NOMO-1 treated with dmso at 0.1 percent for 144 hours (cell line): ENCODE data around the gene PRG3.

ENCODE experiments used
- DNase-seq: peaks from one replicate; lab custom pipeline; 2025; ENCODE audit not compliant: unreplicated experiment; lab: John Stamatoyannopoulos, UW

The PRG3 gene

DNA sequence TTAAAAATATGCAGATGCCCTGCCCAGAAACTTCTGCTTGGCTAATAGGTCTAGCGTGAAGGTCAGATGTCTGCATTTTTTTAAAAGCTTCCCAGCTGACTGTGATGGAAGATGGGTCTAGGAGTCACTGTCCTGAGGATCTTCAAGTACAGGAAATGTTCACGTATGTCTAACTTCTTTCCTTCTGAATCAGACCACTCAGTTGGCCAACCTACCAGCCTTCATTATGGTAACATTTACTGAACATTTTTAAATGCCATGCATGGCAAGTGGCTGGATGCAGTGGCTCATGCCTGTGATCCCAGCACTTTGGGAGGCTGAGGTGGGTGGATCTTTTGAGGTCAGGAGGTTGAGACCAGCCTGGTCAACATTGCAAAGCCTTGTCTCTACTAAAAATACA, 10.6 kb upstream of the PRG3 start:
- no peak for DNase-seq

DNA sequence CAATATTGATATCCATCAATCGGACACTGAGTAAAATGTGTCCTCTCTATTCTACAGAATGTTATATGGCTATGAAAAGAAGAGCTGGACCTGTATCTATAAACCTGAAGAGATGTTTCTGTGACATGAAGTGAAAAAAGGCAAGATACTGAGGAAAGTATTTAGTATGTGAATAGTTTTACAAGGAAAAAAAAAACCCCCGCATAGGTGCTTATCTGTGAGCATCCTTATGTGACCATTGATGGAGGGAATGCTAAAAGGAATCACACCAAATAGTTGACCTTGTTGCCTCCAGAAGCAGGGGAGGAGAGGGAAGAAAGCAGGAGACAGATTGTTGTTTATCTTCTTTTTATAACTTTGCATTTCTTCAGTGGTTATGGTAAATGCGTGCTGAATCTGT, 10.2 kb upstream of the PRG3 start:
- DNase-seq: no peak

DNA sequence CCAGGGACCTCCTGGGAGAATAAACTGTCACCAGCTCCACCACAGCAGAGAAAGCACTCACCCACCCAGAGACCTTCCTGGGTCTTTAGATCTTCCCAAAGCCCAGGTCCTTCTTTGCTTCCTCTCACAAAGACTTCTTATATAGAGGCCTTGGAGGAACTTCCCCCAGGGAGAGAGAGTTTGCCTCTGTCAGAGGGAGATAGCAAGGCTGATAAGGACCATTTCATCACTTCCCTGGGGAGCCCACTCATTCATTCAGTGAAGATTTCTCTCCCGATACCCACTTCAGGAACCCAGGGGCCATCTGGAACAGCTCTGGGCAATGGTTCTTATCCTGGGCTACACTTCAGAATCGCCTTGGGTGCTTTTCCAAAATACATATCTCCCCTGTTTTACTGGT, 9.6 kb upstream of the PRG3 start, which contains the start of gene PRG2:
TSS of gene PRG2 (minus strand) at position 116 of the 400 bp plus-strand sequence. CDS start 706 bp downstream, outside the sequence.
- no peak for DNase-seq

DNA sequence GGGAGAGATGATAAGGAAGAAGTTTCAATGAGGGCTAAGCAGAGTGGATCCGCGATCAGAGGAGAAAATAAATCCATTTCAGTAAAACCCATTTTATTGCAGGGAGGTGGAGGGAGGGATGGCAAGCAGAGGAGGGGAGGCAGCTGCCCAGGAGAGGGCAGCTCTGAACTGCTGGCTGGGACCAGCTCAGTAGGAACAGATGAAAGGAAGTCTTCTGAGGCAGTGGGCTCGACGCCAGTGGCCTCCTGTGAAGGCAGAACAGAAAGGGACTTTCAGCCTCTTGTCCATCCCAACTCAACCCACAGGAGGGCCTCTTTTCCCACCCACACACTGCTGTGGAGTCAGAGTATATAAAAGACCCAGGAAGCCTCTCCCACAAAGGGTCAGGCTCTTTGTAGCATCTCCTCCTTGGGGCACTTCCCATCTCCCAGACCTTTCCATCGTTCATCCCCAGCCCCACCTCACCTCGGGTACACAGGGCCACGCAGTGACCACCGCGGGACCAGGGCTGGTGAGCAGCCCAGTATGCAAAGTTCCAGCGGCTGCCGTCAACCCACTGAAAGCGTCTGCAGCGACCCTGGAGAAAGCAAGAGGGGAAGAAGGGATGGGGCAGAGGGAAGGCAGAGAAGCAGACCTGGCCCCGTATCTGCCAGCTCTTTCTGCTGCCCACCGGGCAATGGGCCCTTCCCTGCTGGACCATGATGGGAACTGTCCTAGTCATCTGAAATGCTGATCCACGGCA, 6.5 kb upstream of the PRG3 start:
- DNase-seq: no peak

DNA sequence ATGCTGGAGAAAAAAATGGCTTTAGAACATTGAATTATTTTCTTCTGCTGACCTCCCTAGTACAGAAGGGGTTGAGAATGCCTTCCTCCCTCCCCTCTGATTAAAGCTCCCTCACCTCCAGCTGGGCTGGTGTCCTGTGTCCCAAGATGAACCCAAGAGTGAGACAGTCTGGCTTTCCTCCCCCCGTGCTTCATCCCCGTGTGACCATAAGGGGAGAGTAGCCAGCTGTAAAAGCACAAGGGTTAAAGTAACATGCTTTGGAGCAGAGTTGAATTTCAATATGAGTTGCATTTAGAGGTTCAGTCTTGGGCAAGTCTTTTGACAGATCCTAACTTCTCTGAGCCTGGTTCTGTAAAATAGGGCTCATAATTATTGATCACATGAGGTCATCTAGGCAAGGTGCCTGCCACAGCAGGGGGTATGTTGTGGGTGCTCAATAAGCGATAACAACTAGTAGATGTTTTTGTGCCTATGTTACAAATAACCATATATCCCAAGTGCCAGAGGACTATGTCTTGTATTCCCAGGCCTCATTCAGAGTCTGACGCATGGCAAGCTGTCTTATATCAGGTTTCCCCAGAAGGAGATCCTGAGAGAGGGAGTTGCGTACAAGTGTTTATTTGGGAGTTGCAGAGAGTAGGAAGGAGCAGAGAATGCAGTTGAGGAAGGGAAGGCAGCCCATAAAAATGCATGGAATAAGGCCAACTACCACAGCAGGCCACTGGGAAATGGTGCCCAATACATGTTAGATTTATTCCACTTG, 5.4 kb upstream of the PRG3 start:
- DNase-seq: no peak

DNA sequence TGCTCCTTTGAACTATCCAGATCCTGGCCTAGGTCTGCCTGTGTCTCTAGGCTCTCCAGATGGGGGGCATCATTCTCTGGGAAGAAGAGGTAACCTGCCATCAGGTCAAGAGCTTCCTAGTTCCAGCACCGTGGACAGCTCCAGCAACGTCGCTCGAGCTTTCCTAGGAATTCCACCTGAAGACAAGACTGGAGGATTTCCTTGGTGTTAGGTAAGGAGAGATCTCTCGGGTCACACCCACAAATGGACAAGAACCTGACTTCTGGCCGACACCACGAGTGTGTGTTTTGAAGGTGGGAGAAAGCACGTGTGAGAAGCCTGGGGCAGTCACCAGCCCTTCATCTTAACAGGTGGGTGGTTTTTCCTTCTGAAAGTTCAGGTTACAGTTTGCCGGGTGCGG, 1.2 kb downstream of the PRG3 start:
- DNase-seq: no peak

DNA sequence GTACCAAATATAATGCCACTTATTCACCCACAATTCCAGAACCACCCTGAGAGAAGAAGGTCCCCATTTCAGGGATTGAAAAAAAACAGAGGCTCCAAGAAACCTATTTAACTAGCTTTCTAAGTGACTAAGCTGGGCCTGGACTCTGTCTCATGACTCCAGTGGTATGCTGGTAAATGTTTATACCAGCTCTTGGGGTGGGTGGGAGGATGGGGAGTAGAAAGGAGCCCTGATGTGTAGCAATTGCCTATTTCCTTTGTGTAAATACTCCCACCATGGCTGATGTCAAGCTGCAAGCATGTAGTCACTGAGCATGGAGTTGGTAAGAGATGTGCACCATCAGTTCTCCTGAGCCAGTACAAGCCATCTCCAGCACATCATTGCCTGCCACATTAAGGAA, 2.8 kb downstream of the PRG3 start:
- DNase-seq: no peak

DNA sequence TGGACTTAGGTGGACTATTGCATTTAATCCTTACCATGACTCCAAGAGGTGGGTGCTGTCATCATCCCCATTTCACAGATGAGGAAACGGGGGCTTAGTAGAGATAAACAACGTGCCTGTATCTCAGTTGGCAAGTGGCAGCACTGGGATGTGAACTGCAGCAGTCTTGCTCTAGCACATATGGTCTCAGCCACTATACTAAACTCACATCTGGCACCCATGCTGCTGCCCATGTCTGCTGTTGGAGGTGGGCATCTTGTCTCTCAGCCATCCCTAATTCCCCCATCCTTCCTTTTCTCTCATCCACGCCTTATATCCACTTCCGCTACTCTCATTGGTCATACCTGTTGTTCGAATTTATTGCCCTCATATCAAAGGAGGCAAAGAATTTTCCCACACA, 3.8 kb downstream of the PRG3 start:
- no peak for DNase-seq

DNA sequence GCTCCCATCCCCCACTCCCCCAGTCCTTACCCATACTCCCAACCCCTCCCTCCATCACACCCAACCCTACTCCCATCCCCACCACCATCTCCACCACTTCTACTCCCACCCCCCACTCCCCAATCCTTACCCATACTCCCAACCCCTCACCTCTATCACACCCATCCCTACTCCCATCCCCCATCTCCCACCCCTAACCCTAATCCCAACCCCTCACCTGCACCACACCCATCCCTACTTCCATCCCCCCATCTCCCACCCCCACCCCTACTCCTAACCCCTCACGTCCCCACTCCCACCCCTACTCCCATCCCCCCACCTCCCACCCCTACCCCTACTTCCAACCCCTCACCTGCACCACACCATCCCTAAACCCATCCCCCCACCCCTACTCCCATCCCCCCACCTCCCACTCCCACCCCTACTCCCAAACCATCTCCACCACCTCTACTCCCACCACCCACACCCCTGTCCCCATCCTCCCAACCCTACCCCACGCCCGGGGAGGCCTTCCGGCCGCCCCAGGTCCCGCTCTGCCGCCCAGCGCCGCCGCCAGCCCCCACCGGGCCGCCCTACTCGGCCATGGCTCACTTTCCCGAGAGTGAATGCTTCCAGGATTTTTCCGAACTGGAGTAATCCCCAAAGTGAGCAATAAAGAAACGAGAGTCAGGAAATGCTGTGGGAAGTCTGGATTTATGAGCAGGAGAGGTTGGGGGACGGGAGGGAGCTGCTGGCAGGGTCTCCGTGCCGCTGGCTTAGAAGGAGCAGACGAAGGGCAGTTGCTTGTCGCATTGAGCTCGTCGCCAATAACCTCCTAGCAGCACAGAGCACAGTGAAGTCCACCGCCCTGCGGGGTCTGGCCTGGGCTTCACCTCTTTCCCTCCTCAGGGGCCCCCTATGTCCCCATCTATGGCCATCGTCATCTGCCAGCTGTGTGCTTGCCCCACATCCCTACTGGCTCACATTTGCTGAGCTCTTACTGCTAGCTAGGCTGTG, 4.6 kb downstream of the PRG3 start:
- no peak for DNase-seq

DNA sequence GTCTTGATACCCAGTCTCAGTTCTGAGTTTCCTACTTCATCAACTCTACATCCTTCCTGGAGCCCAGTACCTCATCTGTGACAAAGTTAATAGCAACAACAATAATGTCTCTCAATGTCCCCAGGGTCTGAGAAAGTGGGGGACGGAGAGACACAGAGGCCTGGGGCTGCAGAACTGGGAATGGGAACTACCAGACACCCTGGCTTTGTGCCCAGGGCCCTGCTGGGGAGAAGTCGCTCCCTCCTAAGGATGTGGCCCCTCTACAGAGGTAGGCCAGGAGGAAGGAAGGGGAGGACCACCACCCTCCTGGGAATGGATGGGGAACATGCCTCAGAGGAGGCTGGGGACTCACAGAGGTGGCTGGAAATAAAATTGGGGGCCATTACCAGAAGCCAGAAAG, 5.5 kb downstream of the PRG3 start:
- DNase-seq: no peak

DNA sequence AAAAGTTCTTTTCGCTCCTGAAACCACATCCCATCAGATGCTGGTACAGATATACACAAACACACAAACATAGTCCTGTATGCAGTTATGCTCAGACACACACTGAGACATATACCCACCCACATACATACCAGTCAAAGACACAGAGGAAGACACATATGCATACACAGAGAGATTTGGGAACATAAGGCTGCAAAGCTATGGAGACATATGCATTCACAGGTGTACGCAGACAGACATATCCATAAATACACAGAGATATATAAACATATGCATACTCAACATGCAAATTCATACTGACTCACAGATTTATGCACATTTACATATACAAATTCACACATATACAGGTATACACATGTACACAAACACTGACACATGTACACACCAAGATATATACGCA, 6.0 kb downstream of the PRG3 start:
- DNase-seq: no peak

DNA sequence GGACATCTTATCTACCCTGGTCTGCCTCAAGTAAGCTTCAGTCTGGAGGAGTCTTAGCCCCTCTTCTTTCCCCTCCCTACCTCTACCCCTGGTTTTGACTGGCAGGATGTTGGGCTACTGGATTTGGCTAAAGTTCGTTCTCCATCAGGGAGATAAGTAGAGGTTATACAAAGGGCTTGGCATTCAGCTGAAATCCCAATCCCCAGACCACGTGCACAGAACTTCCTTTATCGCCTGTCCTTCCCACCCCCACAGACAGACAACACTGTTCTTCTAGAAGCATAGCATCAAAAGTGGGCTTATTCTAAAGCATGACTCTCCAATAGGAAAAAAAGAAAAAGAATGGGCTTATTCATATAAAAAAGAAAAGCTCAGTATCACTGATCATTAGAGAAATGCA, 7.8 kb downstream of the PRG3 start:
- no peak for DNase-seq

DNA sequence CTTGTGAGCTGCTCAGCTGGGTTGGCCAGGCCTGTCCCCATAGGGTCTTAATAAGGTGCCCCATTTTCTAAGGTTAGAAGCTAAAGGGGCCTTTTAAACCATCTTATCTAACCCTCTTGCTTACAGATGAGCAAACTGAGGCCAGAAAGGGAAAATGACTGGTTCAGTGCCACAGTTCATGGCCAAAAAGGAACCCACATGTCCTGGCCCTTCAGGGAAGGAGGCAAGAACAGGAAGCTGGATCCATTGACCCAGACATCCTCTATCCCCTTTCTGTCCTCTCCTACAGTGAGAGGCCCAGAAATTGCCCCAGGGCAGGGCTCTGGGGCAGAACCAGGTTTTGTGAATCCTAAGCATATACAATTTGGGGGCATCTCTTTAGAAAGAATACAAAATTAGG, 10.0 kb downstream of the PRG3 start:
- no peak for DNase-seq

DNA sequence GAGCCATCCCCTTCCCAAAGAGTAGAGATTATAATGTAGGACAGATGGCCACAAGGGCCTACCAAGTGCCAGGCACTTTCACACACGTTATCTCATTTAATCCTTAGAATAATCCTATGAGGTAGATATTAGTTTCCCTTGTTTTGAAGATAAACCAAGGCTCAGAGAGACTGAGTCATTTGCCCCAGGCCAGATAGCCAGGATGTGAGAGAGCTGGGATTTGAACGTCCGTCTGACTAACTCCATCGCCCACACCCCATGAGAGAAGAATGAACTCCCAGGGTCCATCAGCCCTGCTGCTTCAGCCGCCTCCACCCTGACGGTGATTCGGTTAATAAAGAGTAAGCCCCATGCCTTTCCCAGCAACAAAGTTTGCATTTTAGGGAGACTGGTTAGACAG, 10.7 kb downstream of the PRG3 start:
- DNase-seq: no peak

DNA sequence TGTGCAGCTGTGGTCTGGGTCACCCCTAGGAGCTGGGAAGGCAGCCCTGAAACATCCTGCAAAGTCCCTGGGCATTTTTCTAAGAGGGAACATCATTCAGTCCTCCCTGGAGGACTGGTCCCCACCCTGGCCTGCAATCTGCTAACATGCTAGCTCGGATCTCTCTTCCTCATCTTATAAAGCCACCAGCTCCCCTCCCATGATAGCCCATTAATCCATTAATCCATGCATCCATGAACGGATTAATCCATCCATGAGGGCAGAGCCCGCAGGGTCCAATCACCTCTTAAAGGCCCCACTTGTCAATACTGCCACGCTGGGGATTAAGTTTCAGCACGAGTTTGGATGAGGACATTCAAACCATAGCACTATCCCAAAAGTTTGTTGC, 12.1 kb downstream of the PRG3 start:
- no peak for DNase-seq

DNA sequence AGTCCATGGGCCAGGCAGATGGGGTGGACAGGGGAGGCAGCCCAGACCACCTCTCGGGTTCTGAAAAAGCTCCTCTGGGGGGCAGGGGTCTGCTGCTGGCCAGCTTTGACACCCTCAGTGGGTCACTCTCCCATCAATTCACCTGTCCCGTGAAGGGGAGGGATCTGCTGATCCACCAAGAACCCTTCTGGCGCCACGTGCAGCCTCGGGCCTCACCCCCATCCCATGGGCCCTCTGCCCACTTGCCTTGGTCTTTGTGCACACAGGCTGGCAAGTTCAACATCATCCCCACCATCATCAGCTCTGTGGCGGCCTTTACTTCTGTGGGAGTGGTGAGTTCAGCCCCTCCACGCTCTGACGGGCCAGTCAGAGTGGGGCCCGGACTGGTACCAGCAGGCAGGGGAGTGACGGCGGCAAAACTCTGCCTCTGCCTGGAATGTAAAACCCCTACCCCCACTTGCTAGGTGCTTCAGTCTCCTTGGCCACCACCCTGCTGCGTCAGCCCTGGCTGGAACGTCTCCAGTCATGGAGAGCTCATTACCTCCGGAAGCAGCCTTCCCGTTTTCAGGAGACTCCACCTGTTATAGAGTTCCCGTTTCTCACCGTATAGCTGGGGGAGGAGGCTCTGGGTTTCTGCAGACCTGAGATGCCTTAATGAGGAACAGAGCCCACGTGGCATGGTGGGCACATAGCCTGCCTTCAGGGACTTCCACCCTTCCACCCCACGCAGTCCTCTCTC, 12.7 kb downstream of the PRG3 start:
- no peak for DNase-seq

DNA sequence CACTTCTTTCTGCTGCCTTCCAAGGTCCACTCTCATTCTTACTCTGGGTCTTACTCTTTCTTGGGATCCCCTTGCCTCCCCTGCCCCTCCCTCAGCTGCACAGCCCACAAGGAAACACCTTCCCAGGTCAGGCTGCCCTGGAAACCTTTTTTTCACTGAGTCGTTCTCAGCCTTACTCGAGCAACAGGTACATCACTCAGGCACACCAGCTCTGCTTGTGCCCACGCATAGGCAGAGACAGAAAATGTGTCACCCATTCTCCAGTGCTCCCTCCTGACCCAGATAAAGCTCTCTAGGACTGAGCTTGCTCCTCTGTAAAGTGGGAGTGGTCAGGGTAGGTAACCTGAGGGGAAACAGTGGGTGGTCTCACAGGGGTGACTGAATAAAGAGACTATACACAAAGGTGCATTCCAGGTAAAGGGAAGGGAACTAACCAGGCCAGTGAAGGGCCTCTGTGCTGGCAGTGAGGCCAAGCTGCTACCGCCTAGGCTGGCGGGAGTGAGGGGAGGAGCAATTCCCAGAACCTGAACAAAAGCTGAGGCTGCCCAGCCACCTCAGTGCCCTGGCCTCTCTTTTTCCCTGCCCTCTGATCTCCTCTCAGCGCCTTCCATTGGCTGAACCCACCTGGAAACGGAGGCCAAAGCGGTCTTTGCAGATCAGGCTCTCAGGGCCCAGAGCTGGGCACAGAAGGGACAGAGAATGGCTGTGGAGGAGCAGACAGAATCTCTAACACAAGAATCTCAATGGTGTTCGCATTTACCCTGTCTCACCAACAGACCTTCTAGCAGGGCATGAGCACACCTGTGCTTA, 15.9 kb downstream of the PRG3 start:
- DNase-seq: no peak

DNA sequence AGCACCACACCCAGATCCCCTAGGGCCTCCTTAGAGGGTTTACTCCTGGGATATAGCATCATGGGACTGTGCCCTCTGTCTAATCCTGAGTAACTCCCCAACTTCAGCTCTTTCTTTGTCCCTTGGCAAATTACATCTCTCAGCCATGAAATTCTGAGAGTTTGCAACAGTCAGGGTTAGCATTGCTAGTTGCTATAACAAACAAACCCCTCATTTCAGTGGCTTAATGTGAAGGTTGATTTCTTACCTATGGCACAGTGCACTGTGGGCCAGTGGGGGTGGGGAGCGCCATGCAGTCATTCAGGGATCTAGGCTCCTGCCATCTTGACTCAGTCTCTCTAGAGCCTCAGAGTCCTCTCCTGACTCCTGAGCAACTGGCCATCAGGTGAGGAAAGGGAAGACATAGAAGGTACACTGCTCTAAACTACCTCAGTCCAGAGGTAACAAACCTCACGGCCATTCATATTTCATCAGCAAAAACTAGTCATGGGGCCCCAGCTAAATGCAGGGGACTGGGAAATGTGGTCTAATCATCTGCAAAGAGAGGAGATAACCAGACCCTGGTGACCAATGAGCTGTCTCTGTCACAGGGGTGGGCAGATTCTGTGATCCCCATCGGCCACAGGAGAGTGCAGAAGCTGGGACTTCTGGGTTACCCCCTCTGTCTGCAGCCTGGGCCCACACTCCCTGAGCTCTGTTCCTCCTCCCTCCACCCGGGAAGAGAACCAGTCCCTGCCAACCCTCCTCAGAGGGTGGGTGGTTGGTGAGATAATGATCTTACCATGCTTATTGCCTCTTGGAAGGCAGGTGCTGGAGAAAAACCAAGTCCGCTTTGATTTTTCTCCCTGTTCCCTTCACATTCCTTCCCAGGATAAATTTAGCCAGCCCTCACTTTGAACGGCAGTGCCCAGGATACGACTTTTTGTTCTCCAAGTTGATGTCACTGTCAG, 17.5 kb downstream of the PRG3 start:
- no peak for DNase-seq

DNA sequence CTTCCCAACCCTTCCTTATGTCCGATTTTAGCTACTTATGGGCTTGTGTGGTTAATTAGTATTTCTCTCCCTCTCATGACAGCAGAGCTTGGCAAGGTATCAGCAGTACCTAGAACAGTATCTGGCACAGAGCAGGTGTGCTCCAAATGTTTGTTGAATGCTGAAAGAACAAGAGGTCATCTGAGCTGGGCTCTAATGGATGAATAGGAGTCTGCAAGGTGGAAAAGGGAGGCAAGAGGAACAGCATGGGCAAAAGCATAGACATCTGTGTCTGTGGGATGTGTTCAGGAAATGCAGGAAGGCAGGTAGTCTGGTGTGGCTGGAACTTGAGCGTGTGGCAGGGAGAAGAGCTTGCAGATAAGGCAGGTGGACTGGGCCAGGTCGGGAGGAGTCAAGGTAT, 19.0 kb downstream of the PRG3 start:
- DNase-seq: no peak
